Prostate gland (tissue), 2 donors: ENCODE results near the gene BMPER.

Source experiments
- CTCF ChIP-seq, 4 experiments: fragments of 200-600 bp in 2 of 4; fragments of 450-650 bp in 2 of 4; sonication (generic) in 2 of 4; IDR thresholded peaks; 1 replicate in 3 of 4; 2 replicates in 1 of 4; pipeline ENCODE4 v1.5.1; 2016 to 2019; ENCODE audit warnings: antibody characterized with exemption in 4 of 4, mild to moderate bottlenecking in 2 of 4, moderate library complexity in 2 of 4
- POLR2A ChIP-seq: fragments of 450-650 bp; IDR thresholded peaks from one replicate; pipeline ENCODE4 v1.6.1; 2016; ENCODE audit warnings: antibody characterized with exemption, mild to moderate bottlenecking
- POLR2AphosphoS5 ChIP-seq: sonication (generic); formaldehyde crosslinking; IDR thresholded peaks from one replicate; pipeline ENCODE4 v1.6.1; 2017; ENCODE audit warnings: antibody characterized with exemption

- TF ChIP-seq CTCF (IDR thresholded peaks at IDR 0.05) (no peak), POLR2A (no peak), POLR2AphosphoS5 (no peak)
Measured at GRCh38 chr7:33874943-33875342, 30.4 kb upstream of the BMPER start.
